ENCODE results near the gene ENAM.
"Not testable (repeated sequence)": the region's sequence is repeated elsewhere in the genome, so short reads cannot be mapped to it uniquely, and the experiment has no call there.

Gene ENAM

GRCh38 chr4:70624226-70624793 lies 4.2 kb upstream of the ENAM start:
- no peak for DNase-seq (ENCODE audit: low spot score)

DNA sequence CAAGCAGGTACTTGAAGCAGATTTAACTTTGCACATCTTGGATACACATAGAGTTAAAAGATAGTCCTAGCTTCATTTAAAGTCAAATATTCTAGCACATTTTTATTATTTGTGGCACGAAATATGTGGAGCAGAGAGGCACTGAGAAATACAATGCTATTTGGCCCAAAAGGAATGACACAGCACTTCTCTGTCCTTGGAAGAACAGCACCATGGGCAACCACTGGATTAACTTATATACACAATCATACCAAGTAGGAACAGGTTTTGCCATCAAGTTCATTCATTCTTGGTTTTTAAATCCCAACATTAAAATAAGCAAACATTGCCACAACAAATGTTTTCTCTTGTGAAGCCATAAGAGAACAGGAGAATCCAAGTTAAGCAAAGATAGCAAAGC lies 924 bp upstream of the ENAM start:
- no peak for DNase-seq (ENCODE audit: low spot score)

DNA sequence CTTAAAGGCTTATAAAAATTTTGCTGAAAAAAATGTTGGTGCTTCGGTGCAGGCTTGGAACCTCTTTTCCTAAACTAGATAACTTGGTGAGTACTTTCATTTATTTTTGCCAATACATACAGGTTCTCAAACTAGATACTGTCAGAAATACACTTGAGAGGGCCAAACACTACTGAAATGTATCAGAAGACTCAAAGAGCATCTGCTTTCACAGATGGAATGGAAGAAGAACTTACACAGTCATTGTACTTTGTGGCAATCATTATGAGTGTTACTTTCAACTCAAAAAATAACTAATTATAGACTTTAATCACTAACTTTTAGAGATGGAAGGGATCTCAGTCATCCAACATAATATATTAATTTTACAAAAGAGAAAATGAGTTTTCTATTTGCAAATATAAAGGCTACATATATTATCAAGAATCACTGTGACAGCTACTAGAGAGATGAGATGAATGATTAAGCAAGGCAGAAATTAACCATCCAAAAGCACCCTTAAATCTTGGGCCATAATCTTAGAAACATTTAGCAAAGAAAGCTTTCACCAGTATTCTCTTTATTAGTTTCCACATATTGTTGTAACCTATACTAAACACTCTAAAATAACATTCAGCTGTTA lies 1.0 kb downstream of the ENAM start:
- DNase-seq (ENCODE audit: low spot score), result no peak

- DNase-seq (ENCODE audit: low spot score), result no peak
Measured at GRCh38 chr4:70630162-70630561, 1.6 kb downstream of the ENAM start.

GRCh38 chr4:70632028-70632427 lies 3.5 kb downstream of the ENAM start:
- no peak for DNase-seq (ENCODE audit: low spot score)

GRCh38 chr4:70634482-70634881 lies 5.9 kb downstream of the ENAM start:
- DNase-seq (ENCODE audit: low spot score), result no peak

- peak; percentile 7 for DNase-seq (ENCODE audit: low spot score)
Measured at GRCh38 chr4:70637239-70637913, 8.8 kb downstream of the ENAM start.

DNA sequence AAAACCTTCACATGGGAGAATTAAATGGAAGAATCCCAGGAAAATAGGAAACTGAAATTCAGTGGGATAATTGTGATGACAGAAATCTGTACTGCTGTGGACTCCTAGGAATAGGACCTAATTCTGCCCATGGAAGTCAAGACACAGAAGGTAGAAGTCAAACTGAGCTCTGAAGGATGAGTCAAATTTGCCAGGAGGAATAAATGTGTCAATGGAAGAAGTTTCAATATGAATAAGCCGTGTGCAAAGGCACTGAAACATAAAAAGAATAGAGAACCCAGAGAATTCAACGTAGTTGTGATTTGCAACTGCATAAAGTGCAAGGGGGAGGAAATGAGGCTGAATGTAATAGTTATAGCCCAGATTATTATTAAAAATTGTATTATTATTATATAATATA lies 11.6 kb downstream of the ENAM start:
- no peak for DNase-seq (ENCODE audit: low spot score)

- not testable (repeated sequence) for DNase-seq (ENCODE audit: low spot score)
Measured at GRCh38 chr4:70650741-70651140, 22.2 kb downstream of the ENAM start.

- no peak for DNase-seq (ENCODE audit: low spot score)
Measured at GRCh38 chr4:70651864-70652506, 23.4 kb downstream of the ENAM start.

DNA sequence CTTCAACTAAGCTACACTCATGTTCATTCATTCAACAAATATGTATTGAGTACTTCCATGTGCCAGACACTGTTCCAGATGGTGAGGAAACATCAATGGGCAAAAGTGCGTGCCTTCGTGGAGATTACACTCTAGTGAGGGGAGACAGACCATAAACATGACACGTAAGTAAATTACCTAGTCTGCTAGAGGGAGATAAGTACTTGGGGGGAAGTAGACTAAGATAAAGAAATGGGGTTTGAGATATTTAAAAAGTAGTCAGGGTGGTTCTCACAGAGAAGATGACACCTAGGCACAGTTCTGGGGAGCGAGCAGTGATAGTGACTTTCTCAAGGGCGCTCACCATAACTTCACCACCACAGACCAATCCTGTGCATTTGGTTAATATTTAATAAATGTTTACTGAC lies 26.1 kb downstream of the ENAM start:
- DNase-seq (ENCODE audit: low spot score), result no peak

GRCh38 chr4:70657326-70657725 lies 28.8 kb downstream of the ENAM start:
- DNase-seq (ENCODE audit: low spot score), result no peak

- DNase-seq (ENCODE audit: low spot score), result no peak
Measured at GRCh38 chr4:70658418-70658817, 29.9 kb downstream of the ENAM start.

DNA sequence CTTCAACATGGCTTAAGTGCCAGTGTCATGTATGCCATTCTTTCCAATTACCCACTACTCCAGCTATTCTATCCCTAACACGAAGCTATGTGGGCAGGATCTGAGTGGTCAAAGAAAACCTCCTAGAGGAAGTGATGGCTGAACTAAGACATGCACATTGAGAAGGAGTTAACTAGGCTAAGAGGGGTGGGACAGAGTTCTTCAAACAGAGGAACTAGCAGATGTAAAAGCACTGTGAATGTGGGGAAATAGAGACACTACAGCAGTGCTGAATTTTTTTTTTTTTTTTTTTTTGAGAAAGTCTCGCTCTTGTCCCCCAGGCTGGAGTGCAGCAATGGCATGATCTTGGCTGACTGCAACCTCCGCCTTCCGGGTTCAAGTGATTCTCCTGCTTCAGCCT lies 31.6 kb downstream of the ENAM start:
- DNase-seq (ENCODE audit: low spot score), result no peak

- DNase-seq (ENCODE audit: low spot score), result not testable (repeated sequence)
Measured at GRCh38 chr4:70661309-70661922, 32.9 kb downstream of the ENAM start.

- no peak for DNase-seq (ENCODE audit: low spot score)
Measured at GRCh38 chr4:70666369-70666768, 37.8 kb downstream of the ENAM start, which contains the start of gene JCHAIN. Gene JCHAIN (minus strand): TSS chr4:70666508. CDS start chr4:70666490, 18 bp downstream.

GRCh38 chr4:70667740-70668535 lies 39.4 kb downstream of the ENAM start:
- no peak for DNase-seq (ENCODE audit: low spot score)

DNA sequence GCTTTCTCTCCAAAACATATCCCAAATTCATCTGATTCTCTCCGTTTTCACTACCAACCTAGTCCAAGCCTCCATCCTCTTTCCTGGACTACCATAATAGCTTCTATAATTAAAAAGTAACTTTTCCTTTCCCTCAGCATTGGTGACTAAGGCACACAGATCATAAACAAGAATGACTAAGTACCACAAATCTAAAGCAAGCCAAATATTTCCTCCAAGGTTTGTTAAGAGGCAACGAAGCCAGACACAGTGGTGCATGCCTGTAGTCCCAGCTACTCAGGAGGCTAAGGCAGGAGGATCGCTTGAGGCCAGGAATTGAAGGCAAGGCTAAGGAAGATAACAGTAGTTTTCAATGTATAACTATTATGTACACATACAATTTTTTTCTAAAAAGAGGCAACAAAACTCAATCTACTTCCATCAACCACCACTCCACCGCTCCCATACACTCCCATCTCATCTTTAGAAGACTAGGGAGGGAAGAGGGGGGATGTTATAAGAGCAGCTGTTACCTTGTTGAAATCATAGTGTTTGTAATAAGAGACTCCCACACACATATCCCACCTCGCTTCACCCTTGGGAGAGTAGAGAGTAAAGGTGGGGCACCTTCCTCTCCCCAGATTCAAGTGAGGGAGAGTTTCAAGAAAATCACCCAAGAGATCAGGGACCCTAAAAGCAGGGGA lies 41.9 kb downstream of the ENAM start:
- no peak for DNase-seq (ENCODE audit: low spot score)

- no peak for DNase-seq (ENCODE audit: low spot score)
Measured at GRCh38 chr4:70671091-70671490, 42.5 kb downstream of the ENAM start.

DNA sequence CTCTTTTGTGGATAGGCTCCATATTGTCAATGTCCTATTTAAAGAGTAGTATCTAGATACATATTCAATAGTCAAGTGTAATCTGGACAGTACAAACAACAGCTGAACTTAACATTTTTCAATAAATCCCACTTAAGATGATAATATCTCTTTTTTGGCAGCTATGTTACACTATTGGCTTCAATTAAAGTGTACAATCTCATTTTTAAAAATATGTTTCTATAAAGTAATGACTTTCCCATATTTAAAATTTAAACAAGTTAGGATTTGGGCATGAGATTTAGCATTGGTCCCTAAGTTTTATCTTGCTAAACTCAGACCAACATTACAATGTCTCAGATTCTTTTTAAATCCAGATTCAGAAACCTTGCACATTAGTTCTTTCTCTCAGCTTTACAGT lies 45.6 kb downstream of the ENAM start:
- DNase-seq (ENCODE audit: low spot score), result no peak

DNA sequence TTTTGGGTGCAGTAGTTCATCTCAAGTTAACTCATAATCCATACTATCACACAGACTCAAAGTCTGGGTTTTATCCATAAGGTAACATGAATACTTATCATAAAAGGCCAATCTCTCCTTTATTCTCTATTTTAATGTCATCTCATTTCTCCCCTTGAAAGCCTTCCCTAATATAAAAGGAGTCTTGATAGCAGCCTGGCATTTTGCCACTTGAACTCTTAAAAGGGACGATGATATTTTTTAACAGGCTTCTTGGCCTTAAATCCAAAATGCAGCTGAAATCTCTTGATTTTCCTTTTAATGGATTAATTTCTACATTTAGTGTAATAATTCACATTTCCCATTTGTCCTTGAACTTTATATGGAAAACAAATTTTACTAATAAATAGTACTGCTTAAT lies 46.2 kb downstream of the ENAM start:
- no peak for DNase-seq (ENCODE audit: low spot score)

All from HuH-7.5 (cell line).